Prostate gland (tissue), 2 donors: ENCODE measurements around the gene NECTIN1.

Experiments
- CTCF ChIP-seq, 4 experiments: fragments of 200-600 bp in 2 of 4; fragments of 450-650 bp in 2 of 4; sonication (generic) in 2 of 4; IDR thresholded peaks; 1 replicate in 3 of 4; 2 replicates in 1 of 4; pipeline ENCODE4 v1.5.1; 2016 to 2019; ENCODE audit warnings: antibody characterized with exemption in 4 of 4, mild to moderate bottlenecking in 2 of 4, moderate library complexity in 2 of 4
- POLR2A ChIP-seq: fragments of 450-650 bp; IDR thresholded peaks from one replicate; pipeline ENCODE4 v1.6.1; 2016; ENCODE audit warnings: antibody characterized with exemption, mild to moderate bottlenecking
- POLR2AphosphoS5 ChIP-seq: sonication (generic); formaldehyde crosslinking; IDR thresholded peaks from one replicate; pipeline ENCODE4 v1.6.1; 2017; ENCODE audit warnings: antibody characterized with exemption

- TF ChIP-seq POLR2A (no peak), POLR2AphosphoS5 (no peak), CTCF (IDR thresholded peaks at IDR 0.05) (no peak)
Observed at GRCh38 chr11:119738059-119738439, 9.0 kb upstream of the NECTIN1 start.
